ENCODE data around the gene KCNMA1. TPM values are rescaled to one million over a fixed set of nuclear protein-coding genes. Genes with fewer than 3 reads are reported as not detected.
"Not testable (repeated sequence)": the region's sequence is repeated elsewhere in the genome, so short reads cannot be mapped to it uniquely, and the experiment has no call there.

KCNMA1 gene
- total RNA-seq, 2 experiments from 2014 or later = not detected

DNA sequence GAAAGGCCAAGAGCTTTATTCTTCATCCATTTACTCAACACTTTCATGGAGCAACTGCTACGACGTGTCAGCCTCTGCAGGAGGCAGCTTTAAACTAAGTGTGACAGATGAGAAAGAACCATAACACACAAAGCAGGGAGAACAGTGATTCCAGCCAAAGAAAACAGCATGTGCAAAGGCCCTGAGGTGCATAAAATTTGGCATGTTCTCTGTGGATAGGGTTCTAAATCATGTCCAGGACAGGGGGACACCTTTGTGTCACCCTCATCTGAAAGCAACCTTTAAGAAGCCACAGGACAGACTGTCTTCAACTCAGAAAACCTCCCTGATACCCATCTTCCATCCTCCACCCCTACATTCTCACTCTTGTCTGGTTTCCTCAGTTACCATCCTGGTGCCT is 116.6 kb downstream of the KCNMA1 start:
- H3K27me3 Mint-ChIP-seq = peaks cover 3% of the 10 kb centered on the region
- no peaks in the 10 kb centered on the region for H3K4me1 Mint-ChIP-seq (ENCODE audit: low read depth)
- CTCF ChIA-PET = no interaction called here
- H3K36me3 Mint-ChIP-seq = no peaks in the 10 kb centered on the region
- intact Hi-C loops (cut with micrococcal nuclease) = no loop called here
- no peak for DNase-seq
- no peak overlapping the region for H3K4me3 Mint-ChIP-seq
- POLR2A ChIA-PET = no interaction called here
- no peaks in the 10 kb centered on the region for H3K9me3 Mint-ChIP-seq
- no peak overlapping the region for H3K27ac Mint-ChIP-seq

DNA sequence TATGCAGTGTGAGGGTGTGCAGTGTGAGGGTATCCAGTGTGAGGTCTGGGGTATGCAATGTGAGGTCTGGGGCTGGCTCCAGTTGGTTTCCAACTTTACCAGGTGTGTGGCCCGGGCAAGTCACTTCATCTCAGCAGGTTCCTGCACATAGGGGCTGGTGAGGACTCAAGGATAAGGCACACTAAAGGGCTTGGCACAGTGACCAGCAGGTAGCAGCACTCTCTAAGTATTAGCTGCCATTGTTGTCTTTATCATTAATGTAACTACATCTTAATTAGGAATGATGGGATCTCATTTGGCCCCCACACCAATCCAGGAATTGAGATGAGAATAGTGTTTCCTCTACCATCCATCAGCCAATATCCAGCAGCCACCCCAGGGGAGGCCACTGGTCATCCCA is 117.3 kb downstream of the KCNMA1 start:
- H3K4me1 Mint-ChIP-seq (ENCODE audit: low read depth) = no peaks in the 10 kb centered on the region
- no peak overlapping the region for H3K27ac Mint-ChIP-seq
- H3K4me3 Mint-ChIP-seq = no peak overlapping the region
- intact Hi-C loops (cut with micrococcal nuclease) = no loop called here
- H3K27me3 Mint-ChIP-seq = peaks cover 3% of the 10 kb centered on the region
- ChIA-PET CTCF (no interaction called here), POLR2A (no interaction called here)
- no peak for DNase-seq
- no peaks in the 10 kb centered on the region for H3K9me3 Mint-ChIP-seq
- H3K36me3 Mint-ChIP-seq = no peaks in the 10 kb centered on the region

DNA sequence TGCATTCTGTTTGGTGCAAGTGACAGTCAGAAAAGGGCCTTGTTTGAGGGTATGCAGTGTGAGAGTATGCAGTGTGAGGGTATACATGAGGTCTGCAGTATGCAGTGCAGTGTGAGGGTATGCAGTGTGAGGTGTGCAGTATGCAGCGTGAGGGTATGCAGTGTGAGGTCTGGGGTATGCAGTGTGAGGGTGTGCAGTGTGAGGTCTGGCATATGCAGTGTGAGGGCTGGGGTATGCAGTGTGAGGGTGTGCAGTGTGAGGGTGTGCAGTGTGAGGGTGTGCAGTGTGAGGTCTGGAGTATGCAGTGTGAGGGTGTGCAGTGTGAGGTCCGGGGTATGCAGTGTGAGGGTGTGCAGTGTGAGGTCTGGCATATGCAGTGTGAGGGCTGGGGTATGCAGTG is 117.8 kb downstream of the KCNMA1 start:
- POLR2A ChIA-PET; CTCF ChIA-PET; H3K27me3 Mint-ChIP-seq; H3K9me3 Mint-ChIP-seq; H3K4me3 Mint-ChIP-seq; H3K36me3 Mint-ChIP-seq; intact Hi-C loops (cut with micrococcal nuclease); H3K27ac Mint-ChIP-seq; DNase-seq; H3K4me1 Mint-ChIP-seq (ENCODE audit: low read depth): not testable (repeated sequence)

DNA sequence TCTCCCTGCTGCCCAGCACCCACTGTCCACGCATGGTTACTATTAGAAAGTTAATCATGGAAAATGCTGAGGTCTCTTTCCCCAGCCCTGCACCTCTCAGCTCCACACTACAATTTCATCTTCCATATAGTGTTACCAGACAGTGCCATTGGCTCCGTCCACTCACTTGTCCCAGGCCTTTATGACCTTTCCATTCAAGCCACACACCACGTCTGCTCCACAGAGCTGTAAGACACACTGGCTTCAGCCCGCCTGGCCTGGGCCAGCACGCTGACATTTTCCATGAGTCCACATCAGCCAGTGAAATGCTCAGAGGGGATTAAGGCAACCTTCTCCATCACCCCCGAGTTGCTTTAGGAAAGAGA is 118.7 kb downstream of the KCNMA1 start:
- intact Hi-C loops (cut with micrococcal nuclease) = no loop called here
- Mint-ChIP-seq H3K4me3 (no peak overlapping the region), H3K27me3 (peaks cover 3% of the 10 kb centered on the region), H3K9me3 (no peaks in the 10 kb centered on the region), H3K27ac (no peak overlapping the region), H3K36me3 (no peaks in the 10 kb centered on the region), H3K4me1 (ENCODE audit: low read depth) (no peaks in the 10 kb centered on the region)
- POLR2A ChIA-PET = no interaction called here
- CTCF ChIA-PET = no interaction called here
- no peak for DNase-seq

DNA sequence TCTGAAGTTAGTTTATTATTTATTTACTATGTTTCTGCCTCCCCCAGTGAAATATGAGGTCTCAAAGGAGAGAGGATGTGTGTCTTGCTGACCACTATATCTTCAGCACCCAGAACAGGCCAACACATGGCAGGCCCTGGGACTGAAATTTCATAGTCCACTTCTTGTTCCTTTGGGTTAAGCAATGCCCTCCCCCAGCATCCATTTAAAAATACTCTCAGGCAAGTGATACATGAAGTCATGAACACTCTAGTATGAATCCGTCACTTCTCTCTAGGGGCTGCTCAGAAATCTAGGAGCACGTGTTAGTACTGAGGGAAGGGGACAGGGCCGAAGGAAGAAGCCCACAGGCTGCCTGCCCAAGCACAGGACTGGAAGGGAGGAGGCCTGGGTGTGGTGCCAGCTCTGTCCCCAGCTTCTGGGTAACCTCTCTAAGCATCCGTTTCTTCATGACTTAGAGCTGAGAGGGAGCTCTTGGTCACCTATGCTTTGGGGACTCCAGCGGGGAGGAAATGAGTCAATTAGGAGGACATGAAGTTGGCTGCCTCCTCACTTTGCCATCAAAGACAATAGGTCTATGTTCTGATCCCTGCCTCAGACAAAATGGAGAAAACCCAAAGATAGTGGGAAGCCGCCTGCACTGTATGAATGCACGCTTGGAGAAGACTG is 119.2 kb downstream of the KCNMA1 start:
- intact Hi-C loops (cut with micrococcal nuclease) = no loop called here
- Mint-ChIP-seq H3K4me3 (no peak overlapping the region), H3K36me3 (no peaks in the 10 kb centered on the region), H3K27me3 (peaks cover 3% of the 10 kb centered on the region), H3K4me1 (ENCODE audit: low read depth) (no peaks in the 10 kb centered on the region), H3K27ac (no peak overlapping the region), H3K9me3 (no peaks in the 10 kb centered on the region)
- POLR2A ChIA-PET = no interaction called here
- no peak for DNase-seq
- CTCF ChIA-PET = no interaction called here

DNA sequence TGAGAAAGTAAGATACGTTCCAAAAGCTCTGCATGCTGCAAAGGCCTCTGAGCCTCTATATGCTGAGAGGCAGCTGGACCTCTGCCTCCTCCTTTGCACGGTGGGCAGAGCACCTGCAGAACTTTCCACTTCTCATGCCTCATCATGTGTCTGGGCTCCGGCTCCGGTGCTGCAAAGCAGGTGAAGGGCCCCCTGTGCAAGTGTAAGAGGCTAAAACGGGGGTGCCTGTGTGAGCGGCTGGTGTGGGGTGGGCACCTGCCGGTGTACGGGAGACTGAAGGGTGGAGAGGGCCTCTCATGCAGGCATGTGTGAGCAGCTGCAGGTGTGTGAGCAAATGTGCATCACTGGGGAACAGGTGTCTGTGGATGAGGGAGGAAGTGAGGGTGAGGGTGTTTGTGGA is 121.0 kb downstream of the KCNMA1 start:
- H3K27ac Mint-ChIP-seq = no peak overlapping the region
- H3K27me3 Mint-ChIP-seq = no peaks in the 10 kb centered on the region
- ChIA-PET CTCF (no interaction called here), POLR2A (no interaction called here)
- H3K4me3 Mint-ChIP-seq = no peak overlapping the region
- no peak for DNase-seq
- no peaks in the 10 kb centered on the region for H3K9me3 Mint-ChIP-seq
- H3K36me3 Mint-ChIP-seq = no peaks in the 10 kb centered on the region
- intact Hi-C loops (cut with micrococcal nuclease) = no loop called here
- H3K4me1 Mint-ChIP-seq (ENCODE audit: low read depth) = no peaks in the 10 kb centered on the region

DNA sequence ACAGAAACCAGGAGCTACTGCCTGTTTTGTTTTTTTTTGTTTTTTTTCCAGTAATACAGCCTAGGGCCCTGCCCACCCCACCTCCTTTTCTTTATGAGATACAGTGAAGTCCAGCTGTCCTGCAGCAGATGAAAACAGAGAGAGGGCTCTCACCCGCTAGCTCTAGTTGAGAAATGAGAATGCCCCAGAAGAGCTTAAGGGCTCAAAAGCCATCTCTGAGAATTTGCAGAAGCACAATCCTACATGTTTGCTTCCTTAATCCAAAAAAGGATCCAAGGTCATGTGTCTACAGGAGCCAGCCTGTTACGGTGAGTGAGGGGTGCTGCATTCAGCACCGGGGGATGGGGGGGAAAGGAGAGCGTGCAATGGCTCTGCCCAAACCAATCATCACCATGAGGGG is 122.7 kb downstream of the KCNMA1 start:
- DNase-seq = no peak
- ChIA-PET CTCF (no interaction called here), POLR2A (no interaction called here)
- Mint-ChIP-seq H3K4me3 (no peak overlapping the region), H3K4me1 (ENCODE audit: low read depth) (no peaks in the 10 kb centered on the region), H3K27ac (no peak overlapping the region), H3K27me3 (no peaks in the 10 kb centered on the region), H3K36me3 (no peaks in the 10 kb centered on the region), H3K9me3 (no peaks in the 10 kb centered on the region)
- intact Hi-C loops (cut with micrococcal nuclease) = no loop called here

DNA sequence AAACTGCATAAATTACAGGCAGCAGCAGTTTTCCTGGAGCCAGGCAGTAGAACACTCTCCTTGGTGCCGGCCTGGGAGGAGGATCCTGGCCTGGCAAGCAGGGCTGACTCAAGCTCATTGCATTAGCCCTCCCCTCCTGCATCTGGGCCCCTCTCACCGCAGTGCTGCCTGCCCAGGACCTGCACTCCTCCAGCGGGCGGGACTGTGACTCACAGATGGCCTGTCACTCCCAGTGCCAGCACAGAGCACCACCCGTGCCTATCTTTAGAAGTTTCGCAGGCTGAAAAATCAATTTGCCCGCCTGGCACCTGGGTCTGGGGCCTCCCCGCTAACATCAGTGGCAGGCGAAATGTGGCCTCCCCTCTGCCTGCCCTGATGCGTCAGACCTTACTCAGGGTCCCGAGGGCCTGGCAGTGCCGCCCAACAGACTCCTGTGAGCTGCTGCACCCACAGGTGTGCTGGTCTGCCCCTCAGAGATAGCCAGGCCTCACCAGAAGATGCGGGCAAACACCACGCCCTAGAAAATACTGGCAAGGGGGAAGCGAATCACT is 123.8 kb downstream of the KCNMA1 start:
- intact Hi-C loops (cut with micrococcal nuclease) = no loop called here
- Mint-ChIP-seq H3K27me3 (no peaks in the 10 kb centered on the region), H3K4me1 (ENCODE audit: low read depth) (no peaks in the 10 kb centered on the region), H3K9me3 (no peaks in the 10 kb centered on the region), H3K4me3 (no peak overlapping the region), H3K36me3 (no peaks in the 10 kb centered on the region), H3K27ac (no peak overlapping the region)
- ChIA-PET POLR2A (no interaction called here), CTCF (interaction anchor here (0.7 kb wide), 1 partner anchor 127 kb away, joined by 3 read pairs; no protein-coding TSS in a partner anchor)
- DNase-seq = no peak

DNA sequence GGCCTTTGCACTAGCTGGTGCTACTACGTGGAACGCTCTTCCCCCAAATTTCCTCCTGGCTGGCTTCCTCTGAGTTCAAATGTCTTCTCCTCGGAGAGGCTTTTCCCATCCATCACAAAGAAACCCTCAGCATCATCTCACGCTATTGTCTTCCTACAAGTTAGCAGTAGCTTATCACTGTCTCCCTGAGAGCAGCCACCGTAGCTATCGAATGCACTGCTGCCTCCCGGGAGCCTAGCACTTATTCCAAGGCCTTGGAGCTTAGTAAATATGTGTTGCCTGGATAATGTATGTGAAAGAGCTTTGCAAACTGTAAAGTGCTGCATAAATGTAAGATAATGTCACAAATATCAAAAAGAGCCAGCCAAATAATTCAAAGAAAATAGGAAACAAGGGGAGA is 124.4 kb downstream of the KCNMA1 start:
- CTCF ChIA-PET = interaction anchor here (0.7 kb wide), 1 partner anchor 128 kb away, joined by 3 read pairs; no protein-coding TSS in a partner anchor
- no peak for DNase-seq
- Mint-ChIP-seq H3K4me1 (ENCODE audit: low read depth) (no peaks in the 10 kb centered on the region), H3K27me3 (no peaks in the 10 kb centered on the region), H3K4me3 (no peak overlapping the region), H3K9me3 (no peaks in the 10 kb centered on the region), H3K36me3 (no peaks in the 10 kb centered on the region), H3K27ac (no peak overlapping the region)
- POLR2A ChIA-PET = no interaction called here
- intact Hi-C loops (cut with micrococcal nuclease) = no loop called here

DNA sequence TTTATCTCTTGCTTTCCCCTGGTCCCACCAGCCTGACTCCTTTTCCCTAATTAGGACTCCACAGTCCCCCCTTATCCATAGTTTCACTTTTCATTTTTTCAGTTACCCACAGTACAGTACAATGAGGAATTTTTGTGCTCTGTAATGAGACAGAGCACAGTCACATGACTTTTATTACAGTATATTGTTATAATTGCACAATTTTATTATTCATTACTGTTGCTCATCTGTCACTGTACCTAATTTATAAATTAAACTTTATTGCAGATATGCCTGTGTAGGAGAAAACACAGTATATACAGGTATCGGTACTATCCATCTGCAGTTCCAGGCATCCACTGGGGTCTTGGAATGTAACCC is 125.4 kb downstream of the KCNMA1 start:
- intact Hi-C loops (cut with micrococcal nuclease) = no loop called here
- H3K27me3 Mint-ChIP-seq = no peaks in the 10 kb centered on the region
- H3K36me3 Mint-ChIP-seq = no peaks in the 10 kb centered on the region
- H3K9me3 Mint-ChIP-seq = no peaks in the 10 kb centered on the region
- H3K4me3 Mint-ChIP-seq = no peak overlapping the region
- H3K4me1 Mint-ChIP-seq (ENCODE audit: low read depth) = no peaks in the 10 kb centered on the region
- DNase-seq = no peak
- no peak overlapping the region for H3K27ac Mint-ChIP-seq
- ChIA-PET CTCF (no interaction called here), POLR2A (no interaction called here)

DNA sequence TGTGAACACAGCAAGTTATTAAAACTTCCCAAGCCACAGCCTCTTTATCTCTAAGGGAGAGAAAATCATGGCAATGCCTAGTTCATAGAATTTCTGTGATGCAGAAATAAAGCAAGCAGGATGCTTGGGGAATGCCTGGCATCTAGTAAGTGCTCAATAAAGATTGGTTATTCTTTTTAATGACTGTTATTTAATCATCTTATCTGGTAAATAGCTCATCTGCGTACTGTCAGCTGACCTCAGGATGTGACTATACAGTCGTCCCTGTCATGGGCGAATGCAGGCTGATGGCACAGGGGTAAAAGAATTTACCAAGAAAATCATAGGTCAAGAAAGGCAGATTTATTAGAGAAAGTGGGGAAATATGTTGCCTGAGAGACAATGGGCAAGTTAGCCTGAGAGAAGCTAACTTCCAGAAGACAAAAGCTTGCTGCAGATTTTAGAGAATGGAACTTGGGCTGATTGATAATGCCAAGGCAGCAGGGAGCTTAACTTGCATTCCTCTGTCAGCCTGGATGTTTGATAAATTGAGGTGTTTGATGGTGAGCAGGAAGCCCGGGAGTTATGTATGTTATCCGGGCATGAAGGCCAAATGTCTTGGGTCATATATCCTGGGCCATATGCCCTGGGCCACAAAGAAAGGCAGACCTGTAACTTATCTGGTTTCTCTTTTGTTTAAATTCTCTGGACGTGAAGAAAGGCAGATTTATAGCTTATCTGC is 126.0 kb downstream of the KCNMA1 start:
- no peak for DNase-seq
- intact Hi-C loops (cut with micrococcal nuclease) = no loop called here
- Mint-ChIP-seq H3K27ac (no peak overlapping the region), H3K4me1 (ENCODE audit: low read depth) (no peaks in the 10 kb centered on the region), H3K27me3 (no peaks in the 10 kb centered on the region), H3K36me3 (no peaks in the 10 kb centered on the region), H3K9me3 (no peaks in the 10 kb centered on the region), H3K4me3 (no peak overlapping the region)
- POLR2A ChIA-PET = no interaction called here
- CTCF ChIA-PET = no interaction called here

DNA sequence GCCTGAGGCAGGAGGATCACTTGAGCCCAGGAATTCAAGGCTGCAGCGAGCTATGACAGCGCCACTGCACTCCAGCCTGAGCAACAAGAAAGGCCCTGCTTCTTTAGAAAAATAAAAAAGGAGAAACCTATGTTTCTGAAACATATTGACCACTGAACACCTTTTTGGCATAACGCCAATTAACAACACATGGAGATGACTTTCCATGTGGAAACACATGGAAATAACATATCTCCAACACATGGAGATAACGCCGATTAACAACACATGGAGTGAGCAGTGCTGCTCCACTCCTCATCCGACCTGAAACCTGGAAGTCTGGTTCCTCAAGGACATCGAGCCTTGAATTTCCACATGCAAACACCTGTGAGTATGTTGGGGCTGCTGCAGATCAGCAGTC is 126.9 kb downstream of the KCNMA1 start:
- ChIA-PET POLR2A (no interaction called here), CTCF (no interaction called here)
- Mint-ChIP-seq H3K27me3 (no peaks in the 10 kb centered on the region), H3K27ac (no peak overlapping the region), H3K4me1 (ENCODE audit: low read depth) (no peaks in the 10 kb centered on the region), H3K36me3 (no peaks in the 10 kb centered on the region), H3K9me3 (no peaks in the 10 kb centered on the region), H3K4me3 (no peak overlapping the region)
- intact Hi-C loops (cut with micrococcal nuclease) = no loop called here
- DNase-seq = no peak

DNA sequence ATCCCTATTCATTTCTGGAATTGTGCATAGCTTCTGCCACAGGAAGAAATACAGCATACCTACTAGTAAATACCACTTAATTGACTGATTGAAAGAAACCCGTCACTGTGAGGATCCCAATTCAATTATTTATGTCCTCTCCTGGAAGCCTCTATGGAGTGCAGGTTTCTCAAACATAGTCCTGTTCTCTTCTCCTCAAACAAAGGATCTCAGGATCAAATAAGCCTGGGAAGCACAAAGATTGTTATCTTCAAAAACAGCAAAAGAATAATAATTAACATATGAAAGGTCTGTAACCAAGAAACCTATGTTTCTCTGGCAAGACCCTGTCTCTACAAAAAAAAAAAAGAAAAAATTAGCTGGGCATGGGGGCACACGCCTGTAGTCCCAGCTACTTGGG is 127.3 kb downstream of the KCNMA1 start:
- intact Hi-C loops (cut with micrococcal nuclease) = no loop called here
- no peaks in the 10 kb centered on the region for H3K4me1 Mint-ChIP-seq (ENCODE audit: low read depth)
- no peaks in the 10 kb centered on the region for H3K36me3 Mint-ChIP-seq
- ChIA-PET POLR2A (no interaction called here), CTCF (no interaction called here)
- DNase-seq = no peak
- H3K27me3 Mint-ChIP-seq = no peaks in the 10 kb centered on the region
- H3K27ac Mint-ChIP-seq = no peak overlapping the region
- no peaks in the 10 kb centered on the region for H3K9me3 Mint-ChIP-seq
- no peak overlapping the region for H3K4me3 Mint-ChIP-seq

Measured in activated CD4-positive, alpha-beta memory T cell treated with anti-CD3 and anti-CD28 coated beads for 36 hours (primary cell).